Measurements from ENCODE around the gene ATP5F1C. TPM values are rescaled to one million over a fixed set of nuclear protein-coding genes. Genes with fewer than 3 reads are reported as not detected.

ATP5F1C gene
- total and polyA plus RNA-seq, 2 donors (not counting 1 experiment from before 2014, with no cell fraction given) = 114 to 116 TPM

DNA sequence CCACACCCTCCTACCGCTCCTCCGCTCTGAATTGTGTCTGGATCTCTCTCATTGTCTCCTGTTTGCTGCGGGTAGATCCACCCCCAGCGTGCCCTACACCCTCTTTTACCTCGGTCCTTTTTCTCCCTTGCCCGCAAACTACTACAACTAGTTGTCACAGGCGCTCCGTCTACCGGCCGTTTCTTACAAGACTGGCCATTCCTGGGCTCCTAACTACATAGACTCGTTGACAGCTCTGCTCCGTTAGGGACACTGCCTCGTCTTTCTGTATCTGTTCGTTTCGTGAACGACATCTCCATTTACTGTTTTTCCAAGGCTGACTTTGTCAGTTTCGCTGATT, 31.1 kb downstream of the ATP5F1C start:
- peak; percentile 42 for DNase-seq
- Mint-ChIP-seq H3K4me3 (peak overlapping the region; percentile 94), H3K27me3 (peaks cover 17% of the 10 kb centered on the region), H3K27ac (peak overlapping the region; percentile 79), H3K9me3 (ENCODE audit: insufficient read depth) (no peaks in the 10 kb centered on the region), H3K4me1 (peaks cover 29% of the 10 kb centered on the region)
- Histone ChIP-seq H3K79me2 (ENCODE audit: control insufficient read depth, insufficient read depth, low read length) (peaks cover 48% of the 10 kb centered on the region), H4K20me1 (ENCODE audit: control insufficient read depth, insufficient read depth, low read length, poor library complexity, severe bottlenecking) (no peaks in the 10 kb centered on the region), H3K36me3 (replicated peaks in 1 of 2; ENCODE audit: control extremely low read depth in 1 of 2, control insufficient read depth in 1 of 2, extremely low read depth in 1 of 2, insufficient read depth in 2 of 2, low read length in 1 of 2) (peaks cover 0 to 11% of the 10 kb centered on the region in 2 experiments), H3K4me1 (ENCODE audit: control insufficient read depth in 2 of 2, insufficient read depth in 2 of 2, low read length in 2 of 2) (peaks cover 12 to 19% of the 10 kb centered on the region in 2 donors), H3K9me3 (ENCODE audit: control extremely low read depth in 1 of 3, control insufficient read depth in 2 of 3, insufficient read depth in 1 of 3, low read length in 2 of 3) (no peaks in the 10 kb centered on the region), H3K9ac (ENCODE audit: low read length) (peak overlapping the region; percentile 91), H2AFZ (ENCODE audit: insufficient read depth, low read depth, low read length, poor library complexity, severe bottlenecking) (peak overlapping the region; percentile 94), H3K4me2 (replicated peaks; ENCODE audit: low read depth, low read length, poor library complexity, severe bottlenecking) (peak overlapping the region; percentile 90), H3K27me3 (replicated peaks in 1 of 4; ENCODE audit: control extremely low read depth in 1 of 4, control insufficient read depth in 3 of 4, insufficient read depth in 4 of 4, low read length in 3 of 4) (peaks cover 0 to 11% (median 1%) of the 10 kb centered on the region in 4 experiments), H3K4me3 (ENCODE audit: control extremely low read depth in 1 of 5, extremely low read depth in 1 of 5, insufficient read depth in 1 of 5, low read depth in 2 of 5, low read length in 4 of 5) (peak overlapping the region; percentile 71 to 97 (median 92)), H3K27ac (ENCODE audit: low read length in 2 of 2) (peak overlapping the region in 1 of 2 donors; percentile 73)
- ChIA-PET CTCF (interaction anchor here (1.0 to 2.4 kb wide), 3 partner anchors 31 to 411 kb away, joined by 3 to 15 read pairs (median 3); partner anchors contain the start of genes ATP5F1C and KIN), POLR2A (interaction anchor here (1.0 to 2.9 kb wide), 3 partner anchors 10 to 31 kb away, joined by 3 to 38 read pairs (median 3); partner anchors contain the start of genes ATP5F1C and KIN)
- intact Hi-C loops (cut with micrococcal nuclease) = no loop called here
- no peak for TF ChIP-seq CTCF (IDR thresholded peaks at IDR 0.05)
- TF ChIP-seq EZH2 (IDR thresholded peaks at IDR 0.05; ENCODE audit: borderline replicate concordance, insufficient read depth, low read depth, low read length, poor library complexity, severe bottlenecking) = no peak
- peak; percentile 12 for ATAC-seq (ENCODE audit: low read depth)
- 1% methylated on average over 14 of the region's 17 CpGs for WGBS (ENCODE audit: insufficient coverage)

GRCh38 chr10:7824251-7824650, 36.3 kb downstream of the ATP5F1C start:
- ATAC-seq (ENCODE audit: low read depth) = no peak
- POLR2A ChIA-PET = no interaction called here

More at GRCh38 chr10:7824251-7824650, 36.3 kb downstream of the ATP5F1C start:
- Mint-ChIP-seq H3K27me3 (no peaks in the 10 kb centered on the region), H3K4me3 (no peak overlapping the region), H3K27ac (no peak overlapping the region), H3K9me3 (ENCODE audit: insufficient read depth) (no peaks in the 10 kb centered on the region), H3K4me1 (peaks cover 26% of the 10 kb centered on the region)
- H3K36me3 ChIP-seq (replicated peaks in 1 of 2; ENCODE audit: control extremely low read depth in 1 of 2, control insufficient read depth in 1 of 2, extremely low read depth in 1 of 2, insufficient read depth in 2 of 2, low read length in 1 of 2) = peaks cover 1 to 40% of the 10 kb centered on the region in 2 experiments
- H2AFZ ChIP-seq (ENCODE audit: insufficient read depth, low read depth, low read length, poor library complexity, severe bottlenecking) = no peak overlapping the region
- DNase-seq = no peak
- no peaks in the 10 kb centered on the region for H3K9me3 ChIP-seq (ENCODE audit: control extremely low read depth in 1 of 3, control insufficient read depth in 2 of 3, insufficient read depth in 1 of 3, low read length in 2 of 3)
- no peak overlapping the region for H3K4me2 ChIP-seq (replicated peaks; ENCODE audit: low read depth, low read length, poor library complexity, severe bottlenecking)
- H3K4me3 ChIP-seq (ENCODE audit: control extremely low read depth in 1 of 5, extremely low read depth in 1 of 5, insufficient read depth in 1 of 5, low read depth in 2 of 5, low read length in 4 of 5) = no peak overlapping the region
- WGBS (ENCODE audit: insufficient coverage) = no CpG with 5 or more reads among the region's 3 CpGs
- TF ChIP-seq CTCF (IDR thresholded peaks at IDR 0.05) = no peak
- no peak for TF ChIP-seq EZH2 (IDR thresholded peaks at IDR 0.05; ENCODE audit: borderline replicate concordance, insufficient read depth, low read depth, low read length, poor library complexity, severe bottlenecking)
- H3K27me3 ChIP-seq (replicated peaks in 1 of 4; ENCODE audit: control extremely low read depth in 1 of 4, control insufficient read depth in 3 of 4, insufficient read depth in 4 of 4, low read length in 3 of 4) = no peaks in the 10 kb centered on the region
- intact Hi-C loops (cut with micrococcal nuclease) = no loop called here
- peaks cover 8 to 10% of the 10 kb centered on the region in 2 donors for H3K4me1 ChIP-seq (ENCODE audit: control insufficient read depth in 2 of 2, insufficient read depth in 2 of 2, low read length in 2 of 2)
- H3K27ac ChIP-seq (ENCODE audit: low read length in 2 of 2) = no peak overlapping the region
- H4K20me1 ChIP-seq (ENCODE audit: control insufficient read depth, insufficient read depth, low read length, poor library complexity, severe bottlenecking) = peaks cover 9% of the 10 kb centered on the region
- H3K9ac ChIP-seq (ENCODE audit: low read length) = no peak overlapping the region
- H3K79me2 ChIP-seq (ENCODE audit: control insufficient read depth, insufficient read depth, low read length) = peaks cover 78% of the 10 kb centered on the region
- CTCF ChIA-PET = no interaction called here
